Right kidney (tissue), 9 donors: ENCODE results near the gene CRHBP.
"Not testable (repeated sequence)": the region's sequence is repeated elsewhere in the genome, so short reads cannot be mapped to it uniquely, and the experiment has no call there.

ENCODE experiments used
- DNase-seq: peaks from one replicate; pipeline ENCODE4 v3.0.0-alpha.2; 2016
- long read RNA-seq, 8 donors: transcript quantifications; one replicate each; lab custom pipeline, GENCODE V29; 2026

Gene CRHBP
- long read RNA-seq, donor 1, transcript CRHBP-202 (2 exons, 455 nt) = major isoform, 9 of 13 reads
- long read RNA-seq, donor 1, partial matches to known transcripts = 0 of 13 reads
- long read RNA-seq, donor 1, other reads (novel, unspliced or antisense) = 0 of 13 reads
- long read RNA-seq, donor 2, transcript CRHBP-202 (2 exons, 455 nt) = major isoform, 5 of 8 reads
- long read RNA-seq, donor 2, partial matches to known transcripts = 0 of 8 reads
- long read RNA-seq, donor 2, other reads (novel, unspliced or antisense) = 0 of 8 reads
- long read RNA-seq, donor 3, transcript CRHBP-202 (2 exons, 455 nt) = major isoform, 5 of 7 reads
- long read RNA-seq, donor 3, partial matches to known transcripts = 0 of 7 reads
- long read RNA-seq, donor 3, other reads (novel, unspliced or antisense) = 0 of 7 reads
- long read RNA-seq, donor 4, transcript CRHBP-202 (2 exons, 455 nt) = major isoform, 9 of 15 reads
- long read RNA-seq, donor 4, transcript CRHBP-201 (7 exons, 1,980 nt) = minor isoform, 6 of 15 reads
- long read RNA-seq, donor 4, partial matches to known transcripts = 0 of 15 reads
- long read RNA-seq, donor 4, other reads (novel, unspliced or antisense) = 0 of 15 reads
- long read RNA-seq, donor 5, transcript CRHBP-201 (7 exons, 1,980 nt) = minor isoform, 8 of 21 reads
- long read RNA-seq, donor 5, transcript CRHBP-202 (2 exons, 455 nt) = major isoform, 13 of 21 reads
- long read RNA-seq, donor 5, partial matches to known transcripts = 0 of 21 reads
- long read RNA-seq, donor 5, other reads (novel, unspliced or antisense) = 0 of 21 reads
- long read RNA-seq, donor 6, transcript CRHBP-202 (2 exons, 455 nt) = major isoform, 7 of 23 reads
- long read RNA-seq, donor 6, partial matches to known transcripts = 12 of 23 reads
- long read RNA-seq, donor 6, other reads (novel, unspliced or antisense) = 0 of 23 reads
- long read RNA-seq, donor 7, transcript CRHBP-201 (7 exons, 1,980 nt) = minor isoform, 6 of 14 reads
- long read RNA-seq, donor 7, transcript CRHBP-202 (2 exons, 455 nt) = major isoform, 8 of 14 reads
- long read RNA-seq, donor 7, partial matches to known transcripts = 0 of 14 reads
- long read RNA-seq, donor 7, other reads (novel, unspliced or antisense) = 0 of 14 reads
- long read RNA-seq, donor 8, transcript CRHBP-202 (2 exons, 455 nt) = major isoform, 6 of 14 reads
- long read RNA-seq, donor 8, partial matches to known transcripts = 6 of 14 reads
- long read RNA-seq, donor 8, other reads (novel, unspliced or antisense) = 0 of 14 reads

GRCh38 chr5:76952795-76953536, at the start of gene CRHBP:
Gene CRHBP, plus strand, starts transcription at chr5:76953045. Its CDS starts 90 bp downstream, at chr5:76953135.
- peak; percentile 15 for DNase-seq

- no peak for DNase-seq
These were observed 44.7 kb upstream of the CRHBP start for GRCh38 chr5:76908166-76908565.

GRCh38 chr5:76910344-76910933, 42.4 kb upstream of the CRHBP start:
- not testable (repeated sequence) for DNase-seq

- not testable (repeated sequence) for DNase-seq
These were observed 38.2 kb upstream of the CRHBP start for GRCh38 chr5:76914671-76915070.

- DNase-seq = no peak
These were observed 34.3 kb upstream of the CRHBP start for GRCh38 chr5:76918539-76918938.

- no peak for DNase-seq
These were observed 32.4 kb upstream of the CRHBP start for GRCh38 chr5:76920491-76920890.

- DNase-seq = no peak
These were observed 26.3 kb upstream of the CRHBP start for GRCh38 chr5:76926329-76927105.

GRCh38 chr5:76927961-76928360, 24.9 kb upstream of the CRHBP start:
- DNase-seq = no peak

GRCh38 chr5:76930083-76930482, 22.8 kb upstream of the CRHBP start:
- no peak for DNase-seq

GRCh38 chr5:76938177-76938576, 14.7 kb upstream of the CRHBP start:
- no peak for DNase-seq

- no peak for DNase-seq
These were observed 11.8 kb upstream of the CRHBP start for GRCh38 chr5:76941000-76941399.

- DNase-seq = no peak
These were observed 11.4 kb upstream of the CRHBP start for GRCh38 chr5:76941442-76941841.

GRCh38 chr5:76942581-76942980, 10.3 kb upstream of the CRHBP start:
- no peak for DNase-seq

GRCh38 chr5:76943006-76943405, 9.8 kb upstream of the CRHBP start:
- DNase-seq = no peak

- no peak for DNase-seq
These were observed 8.2 kb upstream of the CRHBP start for GRCh38 chr5:76944638-76945037.

- DNase-seq = not testable (repeated sequence)
These were observed 7.6 kb upstream of the CRHBP start for GRCh38 chr5:76945238-76945637.

- DNase-seq = no peak
These were observed 6.8 kb upstream of the CRHBP start for GRCh38 chr5:76946090-76946489.

- DNase-seq = no peak
These were observed 5.8 kb upstream of the CRHBP start for GRCh38 chr5:76947082-76947503.

GRCh38 chr5:76953551-76954382, 922 bp downstream of the CRHBP start:
- DNase-seq = peak; percentile 78

GRCh38 chr5:76954383-76954763, 1.5 kb downstream of the CRHBP start:
- peak; percentile 28 for DNase-seq
